Right forelimb (tissue), 1 donor: ENCODE data around the gene TLE5.
"Not testable (repeated sequence)": the region's sequence is repeated elsewhere in the genome, so short reads cannot be mapped to it uniquely, and the experiment has no call there.

Source experiments
- DNase-seq: peaks from one replicate; pipeline ENCODE4 v3.0.0-alpha.2; 2018

TLE5 gene

DNA sequence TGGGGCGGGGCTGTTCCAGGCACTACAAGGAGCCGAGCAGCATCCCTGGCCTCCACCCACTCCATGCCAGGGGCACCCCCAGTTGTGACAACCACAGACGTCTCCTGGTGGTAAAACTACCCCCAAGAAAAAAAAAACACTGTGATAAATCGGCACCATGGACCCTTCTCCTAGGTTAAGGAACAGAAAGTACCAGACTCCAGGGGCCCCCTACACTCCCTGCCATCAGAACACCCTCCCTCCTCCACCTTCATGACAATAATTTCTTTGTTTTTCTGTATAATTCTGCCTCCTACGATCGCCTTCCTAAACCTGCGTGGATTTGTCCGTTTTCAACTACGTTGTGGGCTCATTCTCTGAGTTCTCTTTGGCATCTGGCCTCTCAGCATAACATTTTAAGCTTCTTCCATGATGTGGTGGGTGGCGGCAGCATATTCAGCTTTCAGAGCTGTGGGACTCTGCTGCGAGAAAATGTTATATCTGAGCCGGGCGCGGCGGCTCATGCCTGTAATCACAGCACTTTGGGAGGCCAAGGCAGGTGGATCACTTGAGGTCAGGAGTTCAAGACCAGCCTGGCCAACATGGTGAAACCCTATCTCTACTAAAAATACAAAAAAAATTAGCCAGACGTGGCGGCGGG is 41.9 kb downstream of the TLE5 start:
- DNase-seq: no peak

DNA sequence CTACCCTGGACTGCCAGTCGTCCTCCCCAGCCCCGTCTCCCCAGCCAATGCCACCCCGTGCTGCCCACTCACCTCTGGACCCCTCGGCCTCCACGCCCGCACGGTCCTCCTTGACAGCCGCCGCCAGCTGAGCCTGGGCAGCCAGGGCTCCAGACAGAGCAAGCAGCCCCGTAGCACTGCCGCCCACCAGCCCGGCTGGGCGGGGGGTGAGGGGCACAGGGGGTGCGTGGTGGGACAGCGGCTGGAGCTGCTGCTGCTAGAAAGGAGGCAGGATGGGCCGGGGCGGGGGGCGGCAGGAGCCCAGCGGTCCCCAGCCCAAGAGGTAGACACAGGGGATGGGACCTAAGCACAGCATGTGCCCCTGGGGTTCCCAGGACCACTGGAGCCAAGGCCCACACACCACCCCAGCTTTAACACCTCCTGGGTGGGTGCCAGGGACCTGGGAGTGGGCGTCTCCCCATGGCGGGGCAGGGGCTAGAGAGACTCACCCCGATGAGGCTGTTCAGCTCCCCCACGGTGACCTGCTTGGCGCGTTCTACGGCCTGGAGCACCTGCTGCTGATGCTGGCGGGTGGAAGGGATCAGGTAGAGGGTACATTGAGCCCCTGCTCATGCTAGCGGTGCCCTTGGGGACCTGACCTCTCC is 43.0 kb downstream of the TLE5 start:
- no peak for DNase-seq

DNA sequence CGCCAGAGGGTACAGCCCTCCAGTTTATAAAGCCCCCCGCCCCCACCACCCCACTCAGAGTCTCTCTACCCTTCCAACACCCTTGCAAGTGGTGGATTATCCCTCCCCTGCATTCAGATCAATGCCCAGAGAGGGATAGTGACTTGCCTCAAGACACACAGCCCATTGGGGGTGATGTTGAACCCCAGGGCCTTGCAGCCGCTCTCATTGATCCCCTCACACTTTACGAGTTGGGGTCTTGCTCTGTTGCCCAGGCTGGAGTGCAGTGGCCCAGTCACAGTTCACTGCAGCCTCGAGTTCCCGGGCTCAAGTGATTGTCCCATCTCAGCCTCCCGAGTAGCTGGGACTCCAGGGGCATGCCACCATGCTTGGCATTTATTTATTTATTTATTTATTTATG is 44.4 kb downstream of the TLE5 start:
- no peak for DNase-seq

DNA sequence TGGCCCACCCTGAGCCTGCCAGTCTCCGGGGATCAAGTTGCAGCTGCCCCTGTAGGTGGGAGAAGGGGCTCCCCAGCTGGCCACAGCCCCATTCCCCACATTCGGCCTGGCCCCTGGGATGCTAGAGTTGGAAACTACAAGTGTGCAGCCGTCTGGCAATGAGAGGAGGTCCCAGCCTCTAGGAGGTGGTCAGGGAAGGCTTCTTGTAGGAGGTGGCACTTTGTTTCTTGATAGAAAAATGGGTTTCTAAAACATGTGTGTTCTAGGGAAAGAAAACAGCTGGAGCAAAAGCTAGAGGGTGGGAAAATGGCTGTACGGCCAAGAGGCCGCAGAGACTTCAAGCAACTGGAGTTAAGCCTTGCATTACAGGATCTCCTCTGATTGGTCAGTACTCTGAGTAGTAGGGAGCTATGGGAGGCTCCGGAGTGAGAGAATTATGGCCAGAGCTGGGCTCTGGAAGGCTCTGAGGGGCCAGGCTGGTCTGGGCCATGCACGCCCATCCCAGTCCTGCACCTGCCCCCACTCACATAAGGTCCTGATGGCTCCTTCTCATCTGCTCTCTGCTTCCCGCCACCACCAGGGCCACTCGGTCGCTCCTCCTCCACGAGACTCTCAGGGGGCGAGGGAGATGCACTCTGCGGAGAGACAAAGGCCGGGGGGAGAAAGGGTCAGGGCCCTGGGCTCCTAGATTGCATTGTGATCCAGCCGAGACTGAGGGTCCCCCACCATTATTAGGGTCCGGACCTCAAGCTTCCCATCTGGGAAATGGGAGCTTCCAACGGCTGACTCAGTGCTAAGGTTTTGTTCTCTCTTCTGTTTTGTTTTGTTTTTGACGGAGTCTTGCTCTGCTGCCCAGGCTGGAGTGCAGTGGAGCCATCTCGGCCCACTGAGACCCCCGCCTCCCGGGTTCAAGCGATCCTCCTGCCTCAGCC is 46.9 kb downstream of the TLE5 start:
- no peak for DNase-seq

DNA sequence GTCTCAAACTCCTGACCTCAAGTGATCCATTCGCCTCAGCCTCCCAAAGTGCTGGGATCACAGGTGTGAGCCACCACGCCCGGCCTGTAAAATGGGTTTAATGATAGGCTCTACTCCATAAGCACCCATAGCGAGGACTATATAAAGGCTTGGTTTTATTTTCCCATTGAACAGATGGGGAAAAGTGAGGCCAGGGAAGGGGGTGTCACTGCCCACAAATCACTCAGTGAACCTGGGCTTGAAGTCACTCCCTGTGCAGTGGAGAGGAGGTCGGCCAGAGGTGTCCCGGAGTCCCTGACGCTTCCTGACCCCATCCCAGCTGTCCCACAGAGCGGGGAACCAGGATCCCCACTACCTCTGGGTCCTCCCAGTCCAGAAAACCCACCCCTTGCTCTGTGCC is 48.2 kb downstream of the TLE5 start:
- DNase-seq: no peak

DNA sequence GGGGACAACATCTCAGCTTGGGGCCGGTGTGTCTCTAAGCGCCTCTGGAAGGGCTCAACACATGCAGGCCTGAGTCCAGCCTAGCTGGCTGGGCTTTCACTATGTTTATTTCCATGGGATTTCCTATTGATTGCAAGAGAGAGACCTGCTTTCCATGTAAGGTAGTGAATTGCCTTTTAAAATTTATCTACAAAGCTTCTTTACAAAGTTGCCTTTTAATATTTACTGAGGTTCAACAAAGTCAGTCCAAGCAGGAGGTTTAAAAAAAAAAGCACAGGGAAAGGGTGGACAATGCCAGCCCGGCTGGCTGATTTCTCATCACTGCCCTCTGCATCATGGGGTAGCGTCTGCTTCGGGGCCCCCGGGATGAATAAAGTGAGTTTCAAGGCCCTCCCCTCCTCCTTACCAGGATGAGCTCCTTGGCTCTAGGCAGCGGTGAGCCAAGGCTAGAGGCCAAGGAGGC is 49.0 kb downstream of the TLE5 start:
- DNase-seq: no peak

DNA sequence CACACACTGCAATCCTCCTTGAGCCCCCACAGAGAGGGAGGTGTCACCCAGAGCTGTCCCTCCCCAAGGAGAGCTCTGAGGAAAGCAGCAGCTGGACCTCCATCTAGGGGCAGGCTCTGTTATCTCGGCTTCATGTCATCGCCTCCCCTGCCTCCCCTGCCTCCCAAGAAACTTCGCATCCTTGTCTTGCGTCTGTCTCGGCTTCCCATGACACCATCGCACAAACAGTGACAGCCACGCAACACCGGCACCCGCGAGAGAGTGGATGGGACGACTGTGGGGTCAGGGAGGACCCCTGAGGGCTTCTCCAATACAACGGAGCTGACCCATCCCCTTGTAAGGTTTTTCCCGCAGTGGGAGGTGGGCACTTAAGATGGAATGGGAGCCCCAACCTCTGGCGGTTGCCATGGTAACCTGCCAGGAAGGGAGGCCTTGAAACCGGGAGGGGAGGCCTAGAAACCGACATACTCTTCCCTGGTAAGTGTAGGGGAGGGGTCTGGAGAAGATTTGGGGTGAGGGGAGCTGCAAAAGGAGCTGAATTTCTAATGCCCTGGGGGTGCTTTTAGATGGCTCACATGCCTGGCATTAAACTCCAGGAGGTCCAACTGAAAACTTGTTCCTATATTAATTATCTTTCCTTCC is 49.6 kb downstream of the TLE5 start:
- no peak for DNase-seq

DNA sequence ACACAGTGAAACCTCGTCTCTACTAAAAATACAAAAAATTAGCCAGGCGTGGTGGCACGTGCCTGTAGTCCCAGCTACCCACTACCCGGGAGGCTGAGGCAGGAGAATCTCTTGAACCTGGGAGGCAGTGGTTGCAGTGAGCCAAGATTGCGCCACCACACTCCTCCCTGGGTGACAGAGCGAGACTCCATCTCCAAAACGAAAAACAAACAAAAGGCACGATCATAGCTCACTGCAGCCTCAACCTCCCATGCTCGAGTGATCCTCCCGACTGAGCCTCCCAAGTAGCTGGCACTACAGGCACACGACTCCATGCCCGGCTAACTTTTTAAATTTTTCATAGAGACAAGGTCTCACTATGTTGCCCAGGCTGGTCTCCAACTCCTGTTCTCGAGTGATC is 50.2 kb downstream of the TLE5 start:
- DNase-seq: not testable (repeated sequence)

DNA sequence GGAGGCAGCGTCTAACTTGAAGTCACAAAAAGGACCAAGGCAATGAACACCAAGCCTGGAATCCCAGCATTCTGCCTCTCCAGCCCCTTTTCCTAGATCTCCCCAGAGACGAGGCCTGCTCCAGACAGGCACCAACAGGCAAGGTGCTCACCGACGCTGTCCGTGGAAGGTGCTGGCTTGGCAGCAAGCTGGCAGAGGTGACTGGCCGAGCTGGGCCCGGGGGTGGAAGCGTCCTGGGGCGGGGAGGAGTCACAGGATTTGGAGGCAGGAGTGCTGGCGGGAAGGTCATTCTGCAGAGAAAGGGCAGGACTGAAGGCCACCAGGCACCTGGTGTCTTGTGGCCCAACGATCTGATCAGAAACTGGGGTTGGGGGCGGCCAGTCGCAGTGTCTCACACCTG is 51.4 kb downstream of the TLE5 start:
- DNase-seq: no peak

DNA sequence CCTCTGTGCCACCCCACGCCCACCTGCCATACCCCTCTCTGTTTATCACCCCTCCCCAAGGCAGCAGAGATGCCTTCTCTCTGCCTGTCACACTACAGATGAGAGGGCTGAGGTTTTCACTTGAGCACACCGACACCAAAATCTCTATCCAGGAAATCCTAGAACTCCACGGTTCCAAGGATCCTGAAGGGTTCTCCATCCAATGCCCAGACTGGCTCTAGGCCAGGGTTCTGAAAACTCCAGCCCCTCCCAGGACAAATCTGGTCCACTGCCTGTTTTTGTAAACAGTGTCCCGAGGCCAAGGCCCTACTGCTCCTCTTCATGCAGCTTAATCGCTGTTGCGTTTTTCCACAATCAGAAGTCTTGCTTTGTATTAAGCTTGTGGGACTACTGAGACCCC is 53.3 kb downstream of the TLE5 start:
- no peak for DNase-seq

DNA sequence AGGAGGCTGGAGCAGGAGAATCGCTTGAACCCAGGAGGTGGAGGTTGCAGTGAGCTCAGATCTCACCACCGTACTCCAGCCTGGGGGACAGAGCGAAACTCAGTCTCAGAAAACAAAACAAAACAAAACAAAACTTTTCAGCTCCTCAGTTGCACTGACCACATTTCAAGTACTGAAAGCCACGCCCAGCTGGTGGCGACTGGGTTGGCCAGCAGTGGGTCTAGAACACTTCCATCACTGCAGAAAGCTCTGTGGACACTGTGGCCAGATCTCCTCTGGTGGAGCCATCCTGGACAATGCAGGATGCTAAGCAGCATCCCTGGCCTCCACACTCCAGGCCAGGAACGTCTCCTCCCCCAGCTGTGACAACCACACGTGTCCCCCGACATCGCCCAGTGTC is 54.3 kb downstream of the TLE5 start:
- no peak for DNase-seq

DNA sequence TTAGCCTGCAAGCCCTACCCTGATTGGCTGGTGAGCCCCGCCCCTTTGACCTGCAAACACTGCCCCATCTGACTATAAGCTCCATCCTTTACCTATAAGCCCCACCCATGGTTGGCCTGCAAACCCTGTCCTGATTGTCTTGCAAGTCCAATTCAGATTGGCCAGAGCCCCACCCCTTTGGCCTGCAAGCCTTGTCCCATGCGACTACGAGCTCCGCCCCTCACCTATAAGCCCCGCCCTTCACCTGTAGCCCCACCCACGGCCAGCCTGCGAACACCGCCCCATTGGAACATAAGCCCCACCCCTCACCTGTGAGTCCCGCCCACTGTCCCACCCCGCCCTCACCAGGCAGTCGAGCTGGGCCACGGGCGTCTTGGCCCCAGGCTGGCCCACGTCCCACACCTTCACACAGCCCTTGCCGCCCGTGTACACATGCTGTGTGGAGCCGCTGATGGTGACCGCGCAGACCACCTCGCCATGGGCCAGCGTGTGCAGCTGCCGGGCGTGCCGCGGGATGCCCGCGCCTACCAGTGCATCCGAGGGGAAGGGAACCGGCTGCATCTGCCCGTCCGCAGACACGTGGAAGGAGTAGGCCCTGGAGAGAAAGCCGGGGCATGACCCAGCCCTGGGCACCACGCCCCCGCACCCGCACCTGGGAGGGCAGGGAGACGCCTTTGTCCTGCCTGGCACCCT is 56.1 kb downstream of the TLE5 start:
- no peak for DNase-seq

DNA sequence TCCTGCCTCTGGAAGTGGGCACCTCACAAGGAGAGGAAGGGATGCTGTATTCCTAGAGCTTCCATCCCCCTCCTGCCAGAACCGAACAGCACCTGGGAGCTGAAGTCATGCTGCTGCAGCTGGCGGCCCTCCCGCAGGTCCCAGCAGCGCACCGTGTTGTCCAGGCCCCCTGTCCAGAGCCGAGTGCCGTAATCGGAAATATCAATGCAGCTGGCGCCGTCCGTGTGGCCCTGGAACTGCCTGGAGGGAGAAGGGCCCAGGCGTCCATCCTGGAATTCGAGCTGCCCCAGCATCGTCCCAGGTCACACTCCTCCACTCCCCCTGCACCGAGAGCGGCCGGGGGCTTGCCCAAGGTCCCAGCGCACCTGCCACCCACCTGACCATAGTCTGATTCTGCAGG is 57.0 kb downstream of the TLE5 start:
- DNase-seq: no peak

DNA sequence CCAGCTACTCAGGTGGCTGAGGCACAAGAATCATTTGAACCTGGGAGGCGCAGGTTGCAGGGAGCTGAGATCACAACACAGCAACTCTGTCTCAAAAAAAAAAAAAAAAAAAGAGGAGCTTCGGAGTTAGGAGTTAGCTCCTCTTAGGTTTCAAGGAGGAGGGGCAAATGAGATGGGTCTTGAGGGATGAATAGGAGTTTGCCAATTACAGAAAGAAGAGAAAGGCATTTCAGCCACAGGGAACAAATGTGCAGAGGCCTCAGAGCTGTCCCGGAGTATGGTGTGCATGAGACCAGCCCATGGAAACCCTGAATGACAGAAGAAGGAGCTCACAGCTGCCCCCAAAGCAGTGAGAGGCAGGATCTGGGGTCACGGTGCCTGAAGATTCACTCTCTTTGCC is 57.8 kb downstream of the TLE5 start:
- no peak for DNase-seq

DNA sequence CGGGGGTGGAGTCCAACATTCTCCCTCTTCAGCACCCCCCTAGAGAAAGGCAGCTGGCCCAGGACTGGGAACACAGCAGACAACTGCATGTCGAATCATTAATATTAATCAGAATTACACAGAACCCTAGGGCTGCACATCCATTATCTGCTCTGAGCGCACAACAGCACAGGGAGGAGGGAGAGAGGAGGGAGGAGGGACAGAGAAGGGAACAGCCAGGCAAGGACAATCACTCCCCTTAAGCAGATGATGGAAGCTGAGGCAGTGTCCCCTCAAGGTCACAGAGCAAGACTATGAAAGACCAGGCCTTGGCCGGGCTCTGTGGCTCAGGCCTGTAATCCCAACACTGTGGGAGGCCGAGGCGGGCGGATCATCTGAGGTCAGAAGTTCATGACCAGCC is 59.2 kb downstream of the TLE5 start:
- no peak for DNase-seq
